GM04503 (cell line): ENCODE measurements around the gene CRELD2.

Experiments used
- DNase-seq: peaks from one replicate; pipeline ENCODE4 v3.0.0-alpha.2; 2012; ENCODE audit warnings: low read depth

CRELD2 gene

GRCh38 chr22:49958366-49958921, 40.0 kb downstream of the CRELD2 start:
- DNase-seq: no peak

- DNase-seq: no peak
These were observed 40.7 kb downstream of the CRELD2 start for GRCh38 chr22:49958931-49959781.

GRCh38 chr22:49959782-49960158, 41.3 kb downstream of the CRELD2 start:
- DNase-seq: no peak

- peak; percentile 69 for DNase-seq
These were observed 41.9 kb downstream of the CRELD2 start, which contains the start of gene PIM3 for GRCh38 chr22:49960159-49961004. PIM3 (plus strand) TSS chr22:49960772; CDS start chr22:49960948, 176 bp downstream.

GRCh38 chr22:49961005-49961600, 42.7 kb downstream of the CRELD2 start:
- no peak for DNase-seq

GRCh38 chr22:49961601-49962011, 43.2 kb downstream of the CRELD2 start:
- no peak for DNase-seq

- peak; percentile 49 for DNase-seq
These were observed 43.7 kb downstream of the CRELD2 start for GRCh38 chr22:49962012-49962750.

- no peak for DNase-seq
These were observed 44.6 kb downstream of the CRELD2 start for GRCh38 chr22:49962751-49963646.

- DNase-seq: no peak
These were observed 45.2 kb downstream of the CRELD2 start for GRCh38 chr22:49963647-49964026.

GRCh38 chr22:49964136-49965090, 46.0 kb downstream of the CRELD2 start:
- DNase-seq: no peak

GRCh38 chr22:49965091-49966040, 46.9 kb downstream of the CRELD2 start:
- DNase-seq: no peak

GRCh38 chr22:49966041-49966773, 47.8 kb downstream of the CRELD2 start:
- DNase-seq: no peak

- no peak for DNase-seq
These were observed 48.6 kb downstream of the CRELD2 start for GRCh38 chr22:49966774-49967705.

- no peak for DNase-seq
These were observed 49.3 kb downstream of the CRELD2 start for GRCh38 chr22:49967706-49968208.

GRCh38 chr22:49968313-49968830, 49.9 kb downstream of the CRELD2 start:
- DNase-seq: no peak
